ENCODE results near the gene MYH11.

GRCh38 chr16:15770107-15770506 lies 86.7 kb downstream of the MYH11 start:
- no peak for TF ChIP-seq CTCF (IDR thresholded peaks at IDR 0.05 in 4 of 5, conservative IDR thresholded peaks at IDR 0.05 in 1 of 5)
- no peak for TF ChIP-seq POLR2A (IDR thresholded peaks at IDR 0.05)

Measured in gastrocnemius medialis (tissue), 4 donors.